Measurements from ENCODE around the gene REEP1.
A peak's percentile ranks its signal among the peaks of the same experiment; 100 is the strongest.

The REEP1 gene

GRCh38 chr2:86372133-86372532 is 34.7 kb upstream of the REEP1 start:
- no peak for TF ChIP-seq CTCF (IDR thresholded peaks at IDR 0.05)

- no peak for TF ChIP-seq CTCF (IDR thresholded peaks at IDR 0.05)
Observed at GRCh38 chr2:86371527-86371926, 34.1 kb upstream of the REEP1 start.

DNA sequence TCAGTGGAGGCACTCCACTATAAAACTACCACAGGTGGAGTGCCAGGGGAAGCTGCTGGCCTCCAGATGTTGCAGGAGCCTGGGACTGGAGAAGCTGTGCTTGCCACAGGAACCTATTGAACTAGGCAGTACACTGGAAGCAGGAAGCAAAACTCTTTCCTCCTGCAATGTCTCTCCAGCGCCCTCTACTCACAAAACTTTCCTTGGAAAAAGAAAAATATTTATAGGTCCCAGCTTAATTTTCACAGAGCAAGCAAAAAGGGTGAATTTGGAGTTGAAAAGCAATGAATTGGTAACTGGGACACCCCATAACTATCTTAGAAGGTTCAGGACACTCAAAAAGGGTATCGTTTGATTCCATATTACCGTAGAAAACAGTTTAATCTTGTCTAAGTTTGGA is 33.2 kb upstream of the REEP1 start:
- no peak for TF ChIP-seq CTCF (IDR thresholded peaks at IDR 0.05)

GRCh38 chr2:86368161-86368824 is 30.9 kb upstream of the REEP1 start:
- peak; percentile 57 for TF ChIP-seq CTCF (IDR thresholded peaks at IDR 0.05)

DNA sequence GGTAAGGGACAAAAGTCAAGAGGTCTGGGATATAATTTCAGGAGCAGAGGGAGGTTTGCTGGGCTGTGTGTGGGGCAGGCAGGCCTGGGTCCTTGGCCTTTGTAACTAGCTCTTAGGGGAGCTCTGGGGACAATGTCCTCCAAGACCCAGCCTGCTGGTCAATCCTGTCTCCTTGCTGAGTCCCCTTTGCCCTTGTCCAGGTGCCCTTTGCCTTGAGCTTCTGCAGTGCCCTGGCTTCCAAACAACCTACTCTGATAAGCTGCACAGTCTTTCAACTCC is 30.0 kb upstream of the REEP1 start:
- TF ChIP-seq CTCF (IDR thresholded peaks at IDR 0.05), result no peak

GRCh38 chr2:86366651-86367498 is 29.4 kb upstream of the REEP1 start:
- no peak for TF ChIP-seq CTCF (IDR thresholded peaks at IDR 0.05)

GRCh38 chr2:86364894-86365293 is 27.5 kb upstream of the REEP1 start:
- TF ChIP-seq CTCF (IDR thresholded peaks at IDR 0.05), result no peak

Data from LNCAP (cell line).